Heart left ventricle (tissue), 16 donors: ENCODE measurements around the gene PCBP3. TPM values are rescaled to one million over a fixed set of nuclear protein-coding genes. Genes with fewer than 3 reads are reported as not detected.

ENCODE experiments used
- ATAC-seq, 4 donors: fragments of 200-7000 bp; cut with Tn5 transposase; one replicate each; pipeline ENCODE4 v1.9.1; 2020 to 2022; ENCODE audit warnings: moderate library complexity in 4 of 4, mild to moderate bottlenecking in 3 of 4, moderate number of reproducible peaks in 1 of 4
- DNase-seq, 5 donors: peaks; one replicate each; pipeline ENCODE4 v3.0.0-alpha.2; 2020
- H3K27ac ChIP-seq, 12 donors: fragments of 200-600 bp; sonication (generic) in 4 of 12; one replicate each; pipeline versions ENCODE4 v1.5.0 to v1.8.0; 2016 to 2022; ENCODE audit warnings: mild to moderate bottlenecking in 2 of 12
- H3K27me3 ChIP-seq, 9 donors: fragments of 200-600 bp; sonication (generic) in 2 of 9; one replicate each; pipeline versions ENCODE4 v1.5.1 to v1.8.0; 2016 to 2022; ENCODE audit warnings: mild to moderate bottlenecking in 3 of 9
- H3K36me3 ChIP-seq, 9 donors: fragments of 200-600 bp; sonication (generic) in 2 of 9; one replicate each; pipeline versions ENCODE4 v1.5.0 to v1.8.0; 2018 to 2022; ENCODE audit warnings: mild to moderate bottlenecking in 2 of 9
- H3K4me1 ChIP-seq, 12 donors: fragments of 200-600 bp; sonication (generic) in 4 of 12; one replicate each; pipeline versions ENCODE4 v1.5.0 to v1.8.0; 2016 to 2022; ENCODE audit warnings: mild to moderate bottlenecking in 3 of 12
- H3K4me3 ChIP-seq, 12 donors: fragments of 200-600 bp; sonication (generic) in 4 of 12; one replicate each; pipeline versions ENCODE4 v1.5.0 to v1.8.0; 2017 to 2022; ENCODE audit warnings: mild to moderate bottlenecking in 9 of 12, moderate library complexity in 4 of 12
- H3K9me3 ChIP-seq, 12 donors: fragments of 200-600 bp; sonication (generic) in 4 of 12; one replicate each; pipeline versions ENCODE4 v1.5.0 to v1.8.0; 2016 to 2022; ENCODE audit warnings: mild to moderate bottlenecking in 1 of 12
- POLR2A ChIP-seq, 2 donors: fragments of 450-650 bp; IDR thresholded peaks; one replicate each; pipeline ENCODE4 v1.6.1; 2017; ENCODE audit warnings: antibody characterized with exemption in 2 of 2, mild to moderate bottlenecking in 2 of 2, moderate library complexity in 2 of 2
- WGBS, 4 donors: extraction: QIAGEN DNeasy Blood & Tissue Kit in 2 of 4; methylation state at CpG; one replicate each; pipeline versions ENCODE4 v1.1.5 to v1.1.7; 2013 to 2018; 5-methylcytosine and 5-hydroxymethylcytosine counted together
- intact Hi-C, 10 donors: fragments of 100-400 bp; cut with DNase I; formaldehyde crosslinking; loops; one replicate each; pipeline versions ENCODE4 v1.11.1 to v1.14.2; 2022
- polyA plus RNA-seq, 2 donors: library from polyadenylated mRNA; stranded (reverse); fragments of 200-250 nt; gene quantifications; one replicate each; pipeline ENCODE4 v1.2.3, GENCODE V29; 2013
- total RNA-seq, 9 donors: library from RNA; depleted of rRNA in 2 of 9; stranded (reverse); fragments of >200 nt in 2 of 9; fragmentation: NEBNext Ultra II Directional in 3 of 9; extraction: Animal tissue kit (Norgen Biotek cat#: 25700) in 3 of 9; gene quantifications; one replicate each; pipeline versions ENCODE4 v1.1.0 to v1.2.4, GENCODE V29; 2016 to 2023
- TF ChIP-seq, protein P1 (sequence below), 12 donors: fragments of 200-600 bp; sonication (generic) in 4 of 12; IDR thresholded peaks; one replicate each; pipeline versions ENCODE4 v1.5.0 to v1.8.0; 2018 to 2022; ENCODE audit warnings: antibody characterized with exemption in 12 of 12, mild to moderate bottlenecking in 5 of 12
- donor health status: ischemic (EF 13 %, LVEDD 7.1; RV severe dilation, severe dysfunction).
- donor health status: healthy with polysubstance abuse.
- donor health status: DM: no; HTN: yes; CAD: no.
- donor health status: DM: no; HTN: no; CAD: no.
- donor health status: ischemic (EF 25% LVEDD 6.9; RV normal size, moderate dysfunction).
- donor health status: ischemic (EF 25% LVEDD 5.7; RV mildly dilated, moderate dysfunction).
- donor health status: healthy.
- donor health status: DM: yes; HTN: yes; CAD: no.
- donor health status: ischemic (EF 35%, LVEDD 5.7; RV mildly dilated, moderate dysfunction).
- donor health status: nonischemic (EF 11% LVEDD 7.7; RV severe dilation, severe dysfunction).
- donor health status: DM: yes; HTN: yes; CAD: no.
- donor health status: PGD.
- donor health status: ischemic (EF 29% LVEDD 5.4; RV normal size, mild dysfunction).
- donor health status: nonischemic (EF 23%, LVEDD 6.1; RV moderate dilation, normal function).

PCBP3 gene
- total and polyA plus RNA-seq, 11 donors, result 0.72 to 11.4 (median 2.5) TPM; not detected in 1

DNA sequence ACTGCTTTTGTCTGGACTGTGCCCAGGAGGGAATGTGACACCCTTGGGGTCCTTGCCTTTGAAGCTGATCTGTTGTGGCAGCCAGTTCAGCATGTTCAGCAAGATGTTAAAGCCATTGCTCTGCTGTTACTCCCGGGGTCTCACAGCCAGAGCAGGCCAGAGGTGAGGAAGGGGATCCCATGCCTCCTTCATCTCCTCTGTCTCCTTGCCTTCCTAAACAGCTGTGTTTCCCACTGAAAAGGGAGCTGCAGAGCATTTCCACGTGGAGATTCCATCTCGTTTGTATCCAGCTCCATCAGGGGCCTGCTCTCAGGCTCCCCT, 202.2 kb downstream of the PCBP3 start:
- no peak overlapping the region for H3K4me3 ChIP-seq
- DNase-seq (no peak), ATAC-seq (no peak)
- H3K36me3 ChIP-seq, result no peaks in the 10 kb centered on the region
- 39 to 62% (median 49%) methylated on average over 2 to 3 of the region's 3 CpGs for WGBS, 4 donors
- H3K4me1 ChIP-seq, result peaks cover 0 to 18% (median 9%) of the 10 kb centered on the region in 12 donors
- H3K27ac ChIP-seq, result no peak overlapping the region
- H3K27me3 ChIP-seq, result peaks cover 0 to 3% (median 0%) of the 10 kb centered on the region in 9 donors
- peaks cover 0 to 14% (median 5%) of the 10 kb centered on the region in 12 donors for H3K9me3 ChIP-seq
- TF ChIP-seq POLR2A (IDR thresholded peaks at IDR 0.05), result no peak
- TF ChIP-seq, protein P1, sequence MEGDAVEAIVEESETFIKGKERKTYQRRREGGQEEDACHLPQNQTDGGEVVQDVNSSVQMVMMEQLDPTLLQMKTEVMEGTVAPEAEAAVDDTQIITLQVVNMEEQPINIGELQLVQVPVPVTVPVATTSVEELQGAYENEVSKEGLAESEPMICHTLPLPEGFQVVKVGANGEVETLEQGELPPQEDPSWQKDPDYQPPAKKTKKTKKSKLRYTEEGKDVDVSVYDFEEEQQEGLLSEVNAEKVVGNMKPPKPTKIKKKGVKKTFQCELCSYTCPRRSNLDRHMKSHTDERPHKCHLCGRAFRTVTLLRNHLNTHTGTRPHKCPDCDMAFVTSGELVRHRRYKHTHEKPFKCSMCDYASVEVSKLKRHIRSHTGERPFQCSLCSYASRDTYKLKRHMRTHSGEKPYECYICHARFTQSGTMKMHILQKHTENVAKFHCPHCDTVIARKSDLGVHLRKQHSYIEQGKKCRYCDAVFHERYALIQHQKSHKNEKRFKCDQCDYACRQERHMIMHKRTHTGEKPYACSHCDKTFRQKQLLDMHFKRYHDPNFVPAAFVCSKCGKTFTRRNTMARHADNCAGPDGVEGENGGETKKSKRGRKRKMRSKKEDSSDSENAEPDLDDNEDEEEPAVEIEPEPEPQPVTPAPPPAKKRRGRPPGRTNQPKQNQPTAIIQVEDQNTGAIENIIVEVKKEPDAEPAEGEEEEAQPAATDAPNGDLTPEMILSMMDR (IDR thresholded peaks at IDR 0.05), result no peak
- intact Hi-C loops, result no loop called here

DNA sequence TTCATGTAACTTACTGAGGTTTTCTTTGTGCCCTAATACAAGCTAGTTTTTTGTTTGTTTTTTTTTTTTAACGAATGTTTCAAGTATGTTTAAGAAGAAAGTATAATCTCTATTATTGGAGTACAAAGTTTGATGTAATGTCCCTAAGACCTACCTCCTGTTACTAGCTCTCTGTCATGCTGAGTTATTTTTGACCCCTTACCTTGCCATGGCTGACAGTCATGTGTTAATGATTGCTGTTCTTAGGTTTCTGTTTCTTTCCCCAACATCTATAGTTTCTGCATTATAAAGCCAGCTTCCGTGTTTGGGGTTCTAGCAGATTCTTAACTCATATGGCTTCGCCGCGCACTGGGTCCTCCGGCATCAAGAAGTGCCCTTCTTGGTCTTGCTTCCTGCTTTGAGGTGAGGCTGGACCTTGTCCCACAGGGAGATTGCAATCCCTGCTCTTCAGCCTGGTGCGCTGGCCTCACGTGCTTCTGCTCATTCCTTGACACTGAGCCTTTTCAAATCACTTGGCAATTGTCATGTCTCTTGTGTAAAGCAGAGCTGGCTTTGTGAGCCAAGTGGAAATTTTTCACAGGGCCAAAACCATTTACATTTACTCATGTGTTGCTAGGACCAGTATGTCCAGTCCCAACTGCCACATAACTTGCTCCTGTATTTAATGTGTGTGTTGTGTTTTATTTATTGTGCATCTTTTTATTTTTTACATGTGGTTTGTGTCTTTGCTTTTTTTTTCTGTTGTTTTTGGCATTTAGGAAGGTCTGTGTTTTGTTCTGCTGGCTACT, 203.0 kb downstream of the PCBP3 start:
- peaks cover 0 to 5% (median 1%) of the 10 kb centered on the region in 12 donors for H3K9me3 ChIP-seq
- H3K4me1 ChIP-seq, result peaks cover 0 to 18% (median 9%) of the 10 kb centered on the region in 12 donors
- H3K36me3 ChIP-seq, result no peaks in the 10 kb centered on the region
- intact Hi-C loops, result no loop called here
- ATAC-seq (peak; percentile 73 to 93 (median 80)), DNase-seq (peak in 2 of 5 donors; percentile 52 to 57)
- TF ChIP-seq POLR2A (IDR thresholded peaks at IDR 0.05), result no peak
- TF ChIP-seq, protein P1 (IDR thresholded peaks at IDR 0.05), result no peak
- peak overlapping the region in 3 of 12 donors; percentile 4 to 27 (median 20) for H3K27ac ChIP-seq
- peaks cover 0 to 3% (median 0%) of the 10 kb centered on the region in 9 donors for H3K27me3 ChIP-seq
- WGBS, 4 donors, result 55 to 58% (median 56%) methylated on average over 8 of the region's 8 CpGs
- H3K4me3 ChIP-seq, result no peak overlapping the region

DNA sequence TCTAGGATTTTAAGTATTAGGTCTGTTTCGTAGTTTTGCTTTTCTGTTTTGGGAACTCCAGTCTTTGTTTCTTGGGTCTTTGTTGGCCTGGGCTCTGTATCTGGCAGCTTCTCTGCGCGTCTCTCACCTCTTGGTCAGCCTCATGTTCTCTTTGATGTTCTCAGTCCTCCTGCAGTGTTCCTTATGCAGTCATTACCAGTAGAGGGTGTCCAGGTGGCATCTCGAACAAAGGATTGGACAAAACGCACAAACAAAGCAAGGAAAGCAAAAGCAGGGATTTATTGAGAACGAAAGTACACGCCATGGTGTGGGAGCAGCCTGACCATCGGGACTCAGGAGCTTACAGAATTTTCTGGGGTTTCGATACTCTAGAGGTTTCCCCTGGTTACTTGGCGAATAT, 204.3 kb downstream of the PCBP3 start:
- H3K4me3 ChIP-seq, result no peak overlapping the region
- no peak for DNase-seq
- no peak for ATAC-seq
- no peaks in the 10 kb centered on the region for H3K36me3 ChIP-seq
- no peak for TF ChIP-seq POLR2A (IDR thresholded peaks at IDR 0.05)
- TF ChIP-seq, protein P1 (IDR thresholded peaks at IDR 0.05), result no peak
- H3K27me3 ChIP-seq, result peaks cover 0 to 3% (median 0%) of the 10 kb centered on the region in 9 donors
- H3K27ac ChIP-seq, result peak overlapping the region in 1 of 12 donors; percentile 20
- no peaks in the 10 kb centered on the region for H3K9me3 ChIP-seq
- intact Hi-C loops, result no loop called here
- peaks cover 0 to 18% (median 9%) of the 10 kb centered on the region in 12 donors for H3K4me1 ChIP-seq
- WGBS, 4 donors, result 89 to 94% (median 91%) methylated on average over 10 of the region's 10 CpGs

GRCh38 chr21:45848331-45848730, 204.8 kb downstream of the PCBP3 start:
- DNase-seq (no peak), ATAC-seq (no peak)
- H3K4me3 ChIP-seq, result no peak overlapping the region
- peaks cover 0 to 18% (median 9%) of the 10 kb centered on the region in 12 donors for H3K4me1 ChIP-seq
- H3K27me3 ChIP-seq, result peaks cover 0 to 3% (median 0%) of the 10 kb centered on the region in 9 donors
- 89 to 91% (median 91%) methylated on average over 2 of the region's 2 CpGs for WGBS, 4 donors
- no peak overlapping the region for H3K27ac ChIP-seq
- no peaks in the 10 kb centered on the region for H3K36me3 ChIP-seq
- no peaks in the 10 kb centered on the region for H3K9me3 ChIP-seq
- TF ChIP-seq POLR2A (IDR thresholded peaks at IDR 0.05), result no peak
- TF ChIP-seq, protein P1 (IDR thresholded peaks at IDR 0.05), result no peak
- intact Hi-C loops, result no loop called here
